Astrocyte of the cerebellum (primary cell): Measurements from ENCODE around the gene DCTN2.

Source experiments
- DNase-seq: peaks from one replicate; pipeline ENCODE4 v3.0.0-alpha.2; 2011; ENCODE audit warnings: low read depth
- H3K4me3 ChIP-seq: 2 replicates; pipeline ENCODE4 v1.5.1; 2011; ENCODE audit warnings: mild to moderate bottlenecking, low read depth, low read length, moderate library complexity
- in situ Hi-C: cut with HindIII; loops from 2 replicates; pipeline ENCODE4 v1.10.0; 2017; ENCODE audit warnings: low sequenced_read_pairs
- TF ChIP-seq, protein P1 (sequence below): IDR thresholded peaks from 2 replicates; pipeline ENCODE4 v1.5.1; 2012; ENCODE audit warnings: low read length, low read depth, moderate library complexity, mild to moderate bottlenecking; ENCODE audit errors: missing control alignments

The DCTN2 gene

GRCh38 chr12:57545809-57546437, 1.1 kb downstream of the DCTN2 start:
- in situ Hi-C loops: no loop called here
- no peak for DNase-seq
- peak overlapping the region; percentile 94 for H3K4me3 ChIP-seq
- TF ChIP-seq, protein P1, sequence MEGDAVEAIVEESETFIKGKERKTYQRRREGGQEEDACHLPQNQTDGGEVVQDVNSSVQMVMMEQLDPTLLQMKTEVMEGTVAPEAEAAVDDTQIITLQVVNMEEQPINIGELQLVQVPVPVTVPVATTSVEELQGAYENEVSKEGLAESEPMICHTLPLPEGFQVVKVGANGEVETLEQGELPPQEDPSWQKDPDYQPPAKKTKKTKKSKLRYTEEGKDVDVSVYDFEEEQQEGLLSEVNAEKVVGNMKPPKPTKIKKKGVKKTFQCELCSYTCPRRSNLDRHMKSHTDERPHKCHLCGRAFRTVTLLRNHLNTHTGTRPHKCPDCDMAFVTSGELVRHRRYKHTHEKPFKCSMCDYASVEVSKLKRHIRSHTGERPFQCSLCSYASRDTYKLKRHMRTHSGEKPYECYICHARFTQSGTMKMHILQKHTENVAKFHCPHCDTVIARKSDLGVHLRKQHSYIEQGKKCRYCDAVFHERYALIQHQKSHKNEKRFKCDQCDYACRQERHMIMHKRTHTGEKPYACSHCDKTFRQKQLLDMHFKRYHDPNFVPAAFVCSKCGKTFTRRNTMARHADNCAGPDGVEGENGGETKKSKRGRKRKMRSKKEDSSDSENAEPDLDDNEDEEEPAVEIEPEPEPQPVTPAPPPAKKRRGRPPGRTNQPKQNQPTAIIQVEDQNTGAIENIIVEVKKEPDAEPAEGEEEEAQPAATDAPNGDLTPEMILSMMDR: no peak

GRCh38 chr12:57543581-57543980, 3.4 kb downstream of the DCTN2 start:
- in situ Hi-C loops: no loop called here
- no peak for DNase-seq
- no peak overlapping the region for H3K4me3 ChIP-seq
- TF ChIP-seq, protein P1: no peak

- H3K4me3 ChIP-seq: no peak overlapping the region
- in situ Hi-C loops: no loop called here
- TF ChIP-seq, protein P1: no peak
- DNase-seq: no peak
Measured at GRCh38 chr12:57541717-57542116, 5.3 kb downstream of the DCTN2 start.

DNA sequence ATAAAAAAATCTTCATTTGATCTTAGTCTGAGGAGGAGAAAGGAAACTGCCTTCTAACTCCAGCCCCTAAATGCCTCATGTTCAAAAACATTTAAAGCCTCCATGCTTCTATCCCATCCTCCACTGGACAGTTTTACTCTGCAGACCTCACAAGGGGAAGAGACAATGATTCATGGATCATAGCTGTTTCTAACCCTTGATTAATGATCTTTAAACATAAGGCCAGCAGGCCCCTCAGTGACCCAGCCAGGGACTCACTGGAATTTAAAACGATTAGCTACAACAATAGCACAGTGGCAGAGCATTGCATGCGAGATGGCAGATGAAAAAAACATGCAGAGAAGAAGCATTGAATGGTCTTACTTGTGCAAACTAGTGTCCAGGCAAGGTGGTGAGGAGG, 6.0 kb downstream of the DCTN2 start:
- TF ChIP-seq, protein P1: no peak
- no peak overlapping the region for H3K4me3 ChIP-seq
- in situ Hi-C loops: no loop called here
- no peak for DNase-seq

DNA sequence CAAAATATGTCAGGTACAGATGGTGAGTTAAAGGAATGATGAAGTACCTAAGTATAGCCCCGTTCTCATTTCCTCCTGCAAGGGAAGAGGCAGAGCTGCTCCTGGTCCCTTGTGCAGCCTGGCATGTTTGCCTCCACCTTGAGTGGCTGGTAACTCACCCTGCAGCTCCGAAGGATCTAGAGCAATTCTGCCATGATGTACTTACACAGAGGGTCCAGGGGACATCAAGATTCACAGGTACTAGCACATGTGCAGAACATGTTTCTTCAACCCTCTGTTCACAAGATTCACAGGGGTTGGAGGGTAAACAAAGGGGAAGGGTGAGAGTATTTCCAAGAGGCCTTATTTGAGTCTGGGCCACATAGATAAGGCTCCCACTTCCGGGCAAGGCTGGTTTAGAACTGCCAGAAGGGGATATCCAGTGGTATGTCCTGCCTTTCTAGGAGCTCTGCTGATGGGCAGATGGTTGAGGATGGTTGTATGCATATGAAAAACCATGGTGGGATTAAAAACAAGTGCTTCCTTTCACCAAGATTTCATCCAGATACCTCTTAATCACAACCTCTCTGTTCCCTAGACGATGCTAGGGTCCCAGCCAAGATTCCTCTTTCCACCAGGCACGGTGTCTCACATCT, 7.7 kb downstream of the DCTN2 start:
- in situ Hi-C loops: no loop called here
- no peak for DNase-seq
- H3K4me3 ChIP-seq: no peak overlapping the region
- TF ChIP-seq, protein P1: no peak

GRCh38 chr12:57536597-57536942, 10.4 kb downstream of the DCTN2 start:
- DNase-seq: no peak
- no peak overlapping the region for H3K4me3 ChIP-seq
- TF ChIP-seq, protein P1: no peak
- in situ Hi-C loops: no loop called here
